ENCODE measurements around the gene FAM25G. TPM values are rescaled to one million over a fixed set of nuclear protein-coding genes. Genes with fewer than 3 reads are reported as not detected.
"Not testable (repeated sequence)": the region's sequence is repeated elsewhere in the genome, so short reads cannot be mapped to it uniquely, and the experiment has no call there.

FAM25G gene
- total and polyA plus RNA-seq, 9 of the 15 experiments (the other 6 are each of a cell fraction or from before 2014, with no cell fraction given): not detected

DNA sequence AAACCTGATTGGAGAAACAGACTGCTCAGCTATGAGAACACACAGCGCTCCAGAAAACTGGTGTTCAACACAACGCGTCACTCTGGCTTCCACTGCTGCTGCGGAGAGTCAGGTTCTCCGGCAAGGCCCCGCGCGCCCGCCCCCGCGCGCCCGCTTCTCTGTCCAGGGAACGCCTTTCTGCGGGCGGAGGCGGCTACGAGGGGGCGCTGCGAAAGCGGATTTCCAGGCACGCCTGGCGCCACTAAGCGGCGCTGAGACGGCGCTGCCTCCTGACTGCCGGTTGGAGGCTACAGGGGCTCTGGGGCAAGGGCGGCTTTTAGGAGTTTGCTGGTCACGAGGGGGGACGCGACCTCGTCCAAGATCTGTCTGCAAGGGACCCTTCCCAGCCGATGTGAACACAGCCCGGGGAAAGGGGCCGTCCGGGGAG lies 30.2 kb downstream of the FAM25G start:
- H4K20me1 ChIP-seq (replicated peaks; ENCODE audit: control insufficient read depth, insufficient read depth, low read length); H3K36me3 ChIP-seq (ENCODE audit: control insufficient read depth, insufficient read depth, low read length); H3K4me2 ChIP-seq (ENCODE audit: insufficient read depth, low read length); H3K9me1 ChIP-seq (ENCODE audit: control insufficient read depth, insufficient read depth, low read length); H3K9me3 ChIP-seq (replicated peaks; ENCODE audit: control insufficient read depth, insufficient read depth, low read depth, low read length); H3K79me2 ChIP-seq (ENCODE audit: control insufficient read depth, insufficient read depth, low read length); intact Hi-C loops (cut with micrococcal nuclease); CTCF ChIA-PET (ENCODE audit: low intra/inter-chr PET ratio); H3K27ac ChIP-seq (ENCODE audit: extremely low read depth, low read depth, low read length); FAIRE-seq; H3K27me3 ChIP-seq (ENCODE audit: control insufficient read depth in 2 of 2, insufficient read depth in 2 of 2, low read length in 2 of 2); POLR2A ChIA-PET; BruUV-seq (replicated peaks); H3K9ac ChIP-seq (ENCODE audit: insufficient read depth in 1 of 2, low read depth in 2 of 2, low read length in 2 of 2); H3K4me1 ChIP-seq (replicated peaks in 1 of 2; ENCODE audit: control insufficient read depth in 2 of 2, insufficient read depth in 2 of 2, low read length in 2 of 2); H3K4me3 ChIP-seq; in situ Hi-C loops (cut with MboI): not testable (repeated sequence)
- H2AFZ ChIP-seq (ENCODE audit: low read depth, low read length): peak overlapping the region; percentile 68; the same call in 1 of the 2 replicates
- TF ChIP-seq EGR1 (conservative IDR thresholded peaks at IDR 0.05): peak; percentile 87
- TF ChIP-seq CREM (IDR thresholded peaks at IDR 0.05; ENCODE audit: low read depth): 0 out of 2 replicates have a peak, but pooled peaks have one; percentile 46
- TF ChIP-seq RAD21 (CRISPR knock-in tag; conservative IDR thresholded peaks at IDR 0.05 in 1 of 2, IDR thresholded peaks at IDR 0.05 in 1 of 2): peak in 1 of 2 experiments; percentile 25; a peak in 1 of 4 replicates
- peak; percentile 53 to 57; a peak in 3 of 4 replicates for TF ChIP-seq NRF1 (conservative IDR thresholded peaks at IDR 0.05 in 1 of 2, IDR thresholded peaks at IDR 0.05 in 1 of 2)
- 0 out of 2 replicates have a peak, but pooled peaks have one; percentile 25 for TF ChIP-seq RBFOX2 (IDR thresholded peaks at IDR 0.05; ENCODE audit: low read depth, low read length)
- peak; percentile 39; the same call in 1 of the 2 replicates for TF ChIP-seq POLR2G (IDR thresholded peaks at IDR 0.05; ENCODE audit: low read depth, low read length)
- TF ChIP-seq, protein P1, sequence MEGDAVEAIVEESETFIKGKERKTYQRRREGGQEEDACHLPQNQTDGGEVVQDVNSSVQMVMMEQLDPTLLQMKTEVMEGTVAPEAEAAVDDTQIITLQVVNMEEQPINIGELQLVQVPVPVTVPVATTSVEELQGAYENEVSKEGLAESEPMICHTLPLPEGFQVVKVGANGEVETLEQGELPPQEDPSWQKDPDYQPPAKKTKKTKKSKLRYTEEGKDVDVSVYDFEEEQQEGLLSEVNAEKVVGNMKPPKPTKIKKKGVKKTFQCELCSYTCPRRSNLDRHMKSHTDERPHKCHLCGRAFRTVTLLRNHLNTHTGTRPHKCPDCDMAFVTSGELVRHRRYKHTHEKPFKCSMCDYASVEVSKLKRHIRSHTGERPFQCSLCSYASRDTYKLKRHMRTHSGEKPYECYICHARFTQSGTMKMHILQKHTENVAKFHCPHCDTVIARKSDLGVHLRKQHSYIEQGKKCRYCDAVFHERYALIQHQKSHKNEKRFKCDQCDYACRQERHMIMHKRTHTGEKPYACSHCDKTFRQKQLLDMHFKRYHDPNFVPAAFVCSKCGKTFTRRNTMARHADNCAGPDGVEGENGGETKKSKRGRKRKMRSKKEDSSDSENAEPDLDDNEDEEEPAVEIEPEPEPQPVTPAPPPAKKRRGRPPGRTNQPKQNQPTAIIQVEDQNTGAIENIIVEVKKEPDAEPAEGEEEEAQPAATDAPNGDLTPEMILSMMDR (IDR thresholded peaks at IDR 0.05 in 2 of 3, conservative IDR thresholded peaks at IDR 0.05 in 1 of 3; ENCODE audit: insufficient read depth in 2 of 3, low read depth in 1 of 3, low read length in 3 of 3): peak; percentile 52 to 75 (median 56); a peak in 5 of 6 replicates
- TF ChIP-seq MAZ (CRISPR knock-in tag; conservative IDR thresholded peaks at IDR 0.05 in 1 of 2, IDR thresholded peaks at IDR 0.05 in 1 of 2): peak in 1 of 2 experiments; percentile 61; a peak in 2 of 4 replicates
- TF ChIP-seq, protein P2, sequence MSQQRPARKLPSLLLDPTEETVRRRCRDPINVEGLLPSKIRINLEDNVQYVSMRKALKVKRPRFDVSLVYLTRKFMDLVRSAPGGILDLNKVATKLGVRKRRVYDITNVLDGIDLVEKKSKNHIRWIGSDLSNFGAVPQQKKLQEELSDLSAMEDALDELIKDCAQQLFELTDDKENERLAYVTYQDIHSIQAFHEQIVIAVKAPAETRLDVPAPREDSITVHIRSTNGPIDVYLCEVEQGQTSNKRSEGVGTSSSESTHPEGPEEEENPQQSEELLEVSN (IDR thresholded peaks at IDR 0.05; ENCODE audit: borderline replicate concordance in 1 of 2, extremely low read depth in 1 of 2, insufficient read depth in 1 of 2, insufficient read length in 1 of 2, low read depth in 1 of 2, low read length in 1 of 2, poor library complexity in 1 of 2, severe bottlenecking in 1 of 2): peak in 1 of 2 experiments; percentile 22
- 0 out of 2 replicates have a peak, but pooled peaks have one; percentile 12 for TF ChIP-seq SMC3 (conservative IDR thresholded peaks at IDR 0.05; ENCODE audit: insufficient read depth, low read depth, low read length)
- TF ChIP-seq CXXC5 (CRISPR knock-in tag; IDR thresholded peaks at IDR 0.05): peak; percentile 34; the same call in 1 of the 2 replicates
- DNase-seq (ENCODE audit: extremely low read depth in 1 of 4, low spot score in 3 of 4) (peak in 1 of 4 experiments; percentile 69), ATAC-seq (peak; percentile 98)
- WGBS (ENCODE audit: insufficient coverage, low coverage, missing lambda C conversion rate): under 1% methylated on average over 11 of the region's 37 CpGs

All from K562 (cell line).